B cell (primary cell): ENCODE measurements around the gene WDR13.

Experiments
- CTCF ChIP-seq: fragments of 200-600 bp; IDR thresholded peaks from one replicate; pipeline ENCODE4 v1.8.0; 2022; ENCODE audit warnings: antibody characterized with exemption, mild to moderate bottlenecking
- EZH2 ChIP-seq: IDR thresholded peaks from 2 replicates; pipeline ENCODE4 v1.6.1; 2012; ENCODE audit warnings: borderline replicate concordance, low read depth, mild to moderate bottlenecking, moderate library complexity, low read length; ENCODE audit not compliant: insufficient read depth, poor library complexity, severe bottlenecking

GRCh38 chrX:48560056-48560455, 37.2 kb upstream of the WDR13 start:
- TF ChIP-seq CTCF (no peak), EZH2 (no peak)
